Lower lobe of right lung (tissue), 2 donors: Measurements from ENCODE around the gene FOXN3. TPM values are rescaled to one million over a fixed set of nuclear protein-coding genes. Genes with fewer than 3 reads are reported as not detected.
A peak's percentile ranks its signal among the peaks of the same experiment; 100 is the strongest.

ENCODE experiments used
- ATAC-seq, 2 donors: fragments of 200-7000 bp; cut with Tn5 transposase; one replicate each; pipeline ENCODE4 v1.9.1; 2020 to 2022; ENCODE audit warnings: mild to moderate bottlenecking in 2 of 2, moderate library complexity in 2 of 2
- DNase-seq: peaks from one replicate; pipeline ENCODE4 v3.0.0-alpha.2; 2020
- H3K27ac ChIP-seq: fragments of 200-600 bp; one replicate; pipeline ENCODE4 v1.8.0; 2022
- H3K27me3 ChIP-seq: fragments of 200-600 bp; one replicate; pipeline ENCODE4 v1.8.0; 2022; ENCODE audit warnings: low read depth
- H3K36me3 ChIP-seq: fragments of 200-600 bp; one replicate; pipeline ENCODE4 v1.8.0; 2022; ENCODE audit warnings: mild to moderate bottlenecking
- H3K4me1 ChIP-seq: fragments of 200-600 bp; one replicate; pipeline ENCODE4 v1.8.0; 2022
- H3K4me3 ChIP-seq: fragments of 200-600 bp; one replicate; pipeline ENCODE4 v1.8.0; 2022; ENCODE audit warnings: mild to moderate bottlenecking
- H3K9me3 ChIP-seq: fragments of 200-600 bp; one replicate; pipeline ENCODE4 v1.8.0; 2022
- CTCF ChIP-seq: fragments of 200-600 bp; IDR thresholded peaks from one replicate; pipeline ENCODE4 v1.8.0; 2022; ENCODE audit warnings: antibody characterized with exemption, mild to moderate bottlenecking
- intact Hi-C: fragments of 100-400 bp; cut with DNase I; formaldehyde crosslinking; loops from one replicate; pipeline ENCODE4 v1.11.0; 2022
- total RNA-seq: library from RNA; stranded (reverse); fragmentation: NEBNext Ultra II Directional; extraction: Animal tissue kit (Norgen Biotek cat#: 25700); gene quantifications from one replicate; pipeline ENCODE4 v1.2.1, GENCODE V29; 2021
- donor health status: DM: no; HTN: yes; CAD: no; lungs with severe emphysema.

Gene FOXN3
- total RNA-seq, 1 donor from 2014 or later = 116 TPM

GRCh38 chr14:89416002-89416995, 734 bp downstream of the FOXN3 start:
- Histone ChIP-seq H3K4me1 (peaks cover 35% of the 10 kb centered on the region), H3K9me3 (no peaks in the 10 kb centered on the region), H3K36me3 (peaks cover 14% of the 10 kb centered on the region), H3K27me3 (no peaks in the 10 kb centered on the region), H3K27ac (peak overlapping the region; percentile 92), H3K4me3 (peak overlapping the region; percentile 84)
- DNase-seq (peak; percentile 97), ATAC-seq (peak; percentile 91 to 94)
- no peak for TF ChIP-seq CTCF
- intact Hi-C loops = no loop called here

DNA sequence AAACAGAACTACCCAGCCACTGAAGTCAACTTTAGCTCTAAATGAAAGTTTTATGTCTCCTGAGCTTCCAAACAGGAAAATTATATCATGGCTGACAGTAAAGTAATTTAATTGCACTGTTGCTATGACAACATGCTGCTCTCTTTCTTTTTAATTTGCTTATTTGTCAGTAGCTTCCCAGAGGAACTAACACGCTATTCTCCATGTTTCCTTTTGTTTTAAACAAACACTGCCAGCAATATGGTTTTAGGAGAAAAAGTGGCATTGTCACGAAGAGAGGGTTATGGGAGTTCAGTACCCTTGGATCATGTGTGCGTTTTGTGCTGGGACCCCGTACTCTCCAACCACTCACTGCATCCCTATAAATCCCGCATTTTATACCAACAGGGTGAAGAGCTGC, 1.9 kb downstream of the FOXN3 start:
- DNase-seq (no peak), ATAC-seq (no peak)
- H3K36me3 ChIP-seq = peaks cover 24% of the 10 kb centered on the region
- no peaks in the 10 kb centered on the region for H3K9me3 ChIP-seq
- peaks cover 47% of the 10 kb centered on the region for H3K4me1 ChIP-seq
- TF ChIP-seq CTCF = no peak
- H3K27me3 ChIP-seq = no peaks in the 10 kb centered on the region
- H3K4me3 ChIP-seq = peak overlapping the region; percentile 84
- intact Hi-C loops = no loop called here
- H3K27ac ChIP-seq = peak overlapping the region; percentile 92

- ATAC-seq = no peak
- no peaks in the 10 kb centered on the region for H3K9me3 ChIP-seq
- H3K27ac ChIP-seq = no peak overlapping the region
- TF ChIP-seq CTCF = no peak
- peaks cover 24% of the 10 kb centered on the region for H3K36me3 ChIP-seq
- DNase-seq = no peak
- H3K4me1 ChIP-seq = peaks cover 53% of the 10 kb centered on the region
- intact Hi-C loops = no loop called here
- no peaks in the 10 kb centered on the region for H3K27me3 ChIP-seq
- no peak overlapping the region for H3K4me3 ChIP-seq
Measured at GRCh38 chr14:89411976-89412375, 5.1 kb downstream of the FOXN3 start.

DNA sequence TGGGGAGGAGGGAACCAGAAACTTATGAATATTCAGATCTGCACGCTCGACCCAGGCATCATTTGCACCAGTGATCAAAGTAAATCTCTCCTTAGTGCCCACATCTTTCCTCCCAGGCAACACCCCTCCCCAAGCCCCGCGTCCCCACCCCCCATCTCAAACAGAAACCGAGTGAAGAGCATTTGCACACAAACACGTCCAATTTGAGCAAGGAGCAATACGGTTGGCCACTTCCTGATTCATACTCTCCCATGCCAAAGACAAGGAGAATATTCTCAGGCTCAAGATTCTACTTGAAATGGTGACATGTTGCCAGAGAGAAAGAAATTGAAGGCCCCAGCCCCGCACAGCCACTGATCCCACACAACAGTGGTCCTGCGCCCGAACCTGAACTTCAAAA, 7.1 kb downstream of the FOXN3 start:
- Histone ChIP-seq H3K36me3 (peaks cover 24% of the 10 kb centered on the region), H3K4me3 (no peak overlapping the region), H3K4me1 (peaks cover 54% of the 10 kb centered on the region), H3K27me3 (no peaks in the 10 kb centered on the region), H3K9me3 (no peaks in the 10 kb centered on the region), H3K27ac (peak overlapping the region; percentile 47)
- intact Hi-C loops = loop anchor here (10.0 kb wide), 1 partner anchor 55 kb away; no protein-coding TSS in a partner anchor
- ATAC-seq (peak; percentile 36 to 58), DNase-seq (no peak)
- no peak for TF ChIP-seq CTCF

- Histone ChIP-seq H3K27ac (no peak overlapping the region), H3K27me3 (no peaks in the 10 kb centered on the region), H3K36me3 (peaks cover 32% of the 10 kb centered on the region), H3K9me3 (no peaks in the 10 kb centered on the region), H3K4me1 (peaks cover 46% of the 10 kb centered on the region), H3K4me3 (no peak overlapping the region)
- intact Hi-C loops = loop anchor here (10.0 kb wide), 1 partner anchor 54 kb away; no protein-coding TSS in a partner anchor
- TF ChIP-seq CTCF = no peak
- no peak for ATAC-seq
- DNase-seq = no peak
Measured at GRCh38 chr14:89408907-89409700, 7.9 kb downstream of the FOXN3 start.
